HEK293T (cell line): ENCODE measurements around the gene NPLOC4.

Source experiments
- CTCF ChIA-PET: fragments of 350-600 bp; formaldehyde crosslinking; extraction: SDS; loops from one replicate; lab custom pipeline; 2021; ENCODE audit warnings: antibody characterized with exemption, inconsistent platforms; lab: Yijun Ruan, JAX
- POLR2A ChIA-PET: fragments of 350-600 bp; formaldehyde crosslinking; extraction: SDS; loops from one replicate; lab custom pipeline; 2020; ENCODE audit warnings: antibody characterized with exemption, inconsistent platforms; lab: Yijun Ruan, JAX
- DNase-seq: peaks from one replicate; pipeline ENCODE4 v3.0.0; 2012; ENCODE audit warnings: mixed read lengths; ENCODE audit errors: extremely low spot score
- ARNT ChIP-seq: fragments of 450-650 bp; IDR thresholded peaks from 2 replicates; pipeline ENCODE4 v1.6.1; 2017; ENCODE audit warnings: mild to moderate bottlenecking
- BHLHE40 ChIP-seq: fragments of 450-650 bp; IDR thresholded peaks from 2 replicates; pipeline ENCODE4 v1.6.1; 2016; ENCODE audit warnings: mild to moderate bottlenecking, moderate library complexity, borderline replicate concordance
- CTBP1 ChIP-seq: fragments of 450-650 bp; IDR thresholded peaks from 2 replicates; pipeline ENCODE4 v1.6.1; 2016; ENCODE audit warnings: borderline replicate concordance
- ELF4 ChIP-seq: fragments of 450-650 bp; IDR thresholded peaks from 2 replicates; pipeline ENCODE4 v1.6.1; 2017; ENCODE audit warnings: antibody characterized with exemption
- FOXA1 ChIP-seq: fragments of 450-650 bp; IDR thresholded peaks from 2 replicates; pipeline ENCODE4 v1.6.1; 2016; ENCODE audit warnings: mild to moderate bottlenecking
- FOXK2 ChIP-seq: fragments of 450-650 bp; IDR thresholded peaks from 2 replicates; pipeline ENCODE4 v1.6.1; 2016; ENCODE audit warnings: mild to moderate bottlenecking
- FOXM1 ChIP-seq: fragments of 450-650 bp; IDR thresholded peaks from 2 replicates; pipeline ENCODE4 v1.6.1; 2017; ENCODE audit warnings: mild to moderate bottlenecking, borderline replicate concordance
- HDGF ChIP-seq: fragments of 450-650 bp; IDR thresholded peaks from 2 replicates; pipeline ENCODE4 v1.6.1; 2017; ENCODE audit warnings: antibody characterized with exemption, borderline replicate concordance
- L3MBTL2 ChIP-seq: fragments of 450-650 bp; conservative IDR thresholded peaks from 2 replicates; pipeline ENCODE4 v1.6.1; 2016; ENCODE audit warnings: mild to moderate bottlenecking
- LEF1 ChIP-seq: fragments of 450-650 bp; IDR thresholded peaks from 2 replicates; pipeline ENCODE4 v1.6.1; 2017; ENCODE audit warnings: mild to moderate bottlenecking, borderline replicate concordance
- NFRKB ChIP-seq: fragments of 450-650 bp; IDR thresholded peaks from 2 replicates; pipeline ENCODE4 v1.6.1; 2016; ENCODE audit warnings: mild to moderate bottlenecking, moderate library complexity
- SP1 ChIP-seq: fragments of 450-650 bp; IDR thresholded peaks from 2 replicates; pipeline ENCODE4 v1.6.1; 2017
- SUZ12 ChIP-seq: fragments of 450-650 bp; IDR thresholded peaks from 2 replicates; pipeline ENCODE4 v1.6.1; 2016; ENCODE audit warnings: mild to moderate bottlenecking
- TARDBP ChIP-seq: fragments of 450-650 bp; IDR thresholded peaks from 2 replicates; pipeline ENCODE4 v1.6.1; 2016
- ZNF384 ChIP-seq: fragments of 450-650 bp; IDR thresholded peaks from 2 replicates; pipeline ENCODE4 v1.6.1; 2016
- TF ChIP-seq, protein P1 (sequence below): fragments of 450-650 bp; IDR thresholded peaks from 2 replicates; pipeline ENCODE4 v1.6.1; 2016

NPLOC4 gene

GRCh38 chr17:81519284-81520020, 117.5 kb downstream of the NPLOC4 start:
- no peak for DNase-seq
- POLR2A ChIA-PET: interaction anchor here (1.8 kb wide), 1 partner anchor 33 kb away, joined by 6 read pairs; the partner anchor contains the start of gene FAAP100
- CTCF ChIA-PET: no interaction called here
- TF ChIP-seq SP1 (no peak), L3MBTL2 (no peak), CTBP1 (no peak), FOXM1 (no peak), TARDBP (no peak), SUZ12 (no peak), LEF1 (no peak), ELF4 (no peak), NFRKB (no peak), ARNT (no peak), HDGF (no peak), BHLHE40 (no peak), FOXK2 (no peak), FOXA1 (no peak), ZNF384 (no peak)
- TF ChIP-seq, protein P1, sequence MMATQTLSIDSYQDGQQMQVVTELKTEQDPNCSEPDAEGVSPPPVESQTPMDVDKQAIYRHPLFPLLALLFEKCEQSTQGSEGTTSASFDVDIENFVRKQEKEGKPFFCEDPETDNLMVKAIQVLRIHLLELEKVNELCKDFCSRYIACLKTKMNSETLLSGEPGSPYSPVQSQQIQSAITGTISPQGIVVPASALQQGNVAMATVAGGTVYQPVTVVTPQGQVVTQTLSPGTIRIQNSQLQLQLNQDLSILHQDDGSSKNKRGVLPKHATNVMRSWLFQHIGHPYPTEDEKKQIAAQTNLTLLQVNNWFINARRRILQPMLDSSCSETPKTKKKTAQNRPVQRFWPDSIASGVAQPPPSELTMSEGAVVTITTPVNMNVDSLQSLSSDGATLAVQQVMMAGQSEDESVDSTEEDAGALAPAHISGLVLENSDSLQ: no peak

DNA sequence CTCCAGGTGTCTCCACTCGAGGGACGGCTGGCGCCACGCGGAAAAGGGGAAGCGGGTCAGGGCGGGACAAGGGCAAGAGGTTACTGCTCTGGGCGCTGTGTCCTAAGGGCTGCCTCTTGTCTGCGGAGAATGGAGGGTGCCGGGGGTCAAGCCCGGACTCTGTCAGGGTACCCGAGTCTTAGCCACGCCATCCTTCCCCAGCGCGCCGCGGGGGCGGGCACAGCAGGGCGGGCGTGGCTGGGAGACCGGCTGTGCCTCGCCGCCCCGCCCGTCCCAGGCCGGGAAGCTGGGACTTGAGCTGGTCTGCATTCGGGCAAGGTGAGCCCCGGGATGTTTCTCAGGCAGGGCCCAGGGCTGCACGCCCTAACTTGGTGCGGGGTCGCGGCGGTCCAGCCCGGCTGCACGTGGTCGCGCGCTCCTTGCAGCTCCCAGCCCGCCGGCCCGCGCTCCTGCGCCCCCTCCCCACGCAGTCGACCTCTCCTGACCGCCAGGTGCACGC, 118.1 kb downstream of the NPLOC4 start:
- CTCF ChIA-PET: interaction anchor here (1.4 kb wide), 1 partner anchor 34 kb away, joined by 4 read pairs; no protein-coding TSS in a partner anchor

DNA sequence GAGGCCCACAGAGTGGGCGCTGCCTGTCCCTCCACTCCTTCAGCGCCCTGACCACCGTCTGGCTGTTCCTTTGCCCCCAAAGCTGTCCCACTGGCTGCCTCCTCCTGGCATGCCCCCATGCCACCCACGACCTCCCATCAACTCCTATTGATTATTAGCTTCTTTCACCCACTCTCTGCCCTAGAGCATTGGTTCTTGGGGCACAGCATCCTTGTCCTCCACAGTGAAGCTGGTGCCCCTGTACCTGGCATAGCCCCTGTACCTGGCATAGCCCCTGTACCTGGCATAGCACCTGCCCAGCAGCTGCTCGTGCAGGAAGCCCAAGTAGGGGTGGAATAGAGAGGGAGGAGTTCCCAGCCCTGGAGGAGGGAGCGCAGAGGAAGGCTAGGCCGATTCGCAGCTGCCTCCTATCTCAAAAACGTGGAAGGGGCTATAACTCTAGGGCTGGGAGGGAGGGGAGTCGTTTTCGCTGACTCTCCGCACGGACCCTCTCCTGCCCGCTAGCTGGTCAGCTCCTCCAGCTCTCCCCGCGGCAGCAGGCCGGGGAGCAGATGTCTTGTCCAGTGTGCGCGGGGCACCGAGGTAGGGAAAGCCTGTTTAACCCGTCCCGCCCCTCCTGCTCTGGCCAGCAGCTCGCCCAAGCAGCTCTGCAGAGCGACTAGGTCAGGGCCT, 118.7 kb downstream of the NPLOC4 start:
- DNase-seq: no peak
- CTCF ChIA-PET: interaction anchor here (1.4 kb wide), 1 partner anchor 34 kb away, joined by 4 read pairs; no protein-coding TSS in a partner anchor
- TF ChIP-seq L3MBTL2: no peak
- no peak for TF ChIP-seq TARDBP
- TF ChIP-seq BHLHE40: no peak
- TF ChIP-seq FOXM1: no peak
- no peak for TF ChIP-seq CTBP1
- TF ChIP-seq SP1: no peak
- TF ChIP-seq FOXA1: no peak
- no peak for TF ChIP-seq FOXK2
- no peak for TF ChIP-seq ZNF384
- TF ChIP-seq, protein P1: no peak
- no peak for TF ChIP-seq ARNT
- TF ChIP-seq NFRKB: no peak
- no peak for TF ChIP-seq LEF1
- TF ChIP-seq SUZ12: no peak
- POLR2A ChIA-PET: interaction anchor here (1.8 to 7.5 kb wide), 2 partner anchors 28 to 34 kb away, joined by 6 to 66 read pairs; partner anchors contain the start of gene FAAP100

More for the DNA sequence above, 118.1 kb downstream of the NPLOC4 start:
- DNase-seq: no peak
- POLR2A ChIA-PET: interaction anchor here (1.8 kb wide), 1 partner anchor 33 kb away, joined by 6 read pairs; the partner anchor contains the start of gene FAAP100
- TF ChIP-seq ARNT: no peak
- no peak for TF ChIP-seq FOXK2
- TF ChIP-seq CTBP1: no peak
- no peak for TF ChIP-seq BHLHE40
- TF ChIP-seq SUZ12: no peak
- no peak for TF ChIP-seq NFRKB
- TF ChIP-seq, protein P1: no peak
- TF ChIP-seq LEF1: no peak
- TF ChIP-seq TARDBP: no peak
- TF ChIP-seq L3MBTL2: no peak
- TF ChIP-seq FOXA1: no peak
- no peak for TF ChIP-seq ZNF384

GRCh38 chr17:81517339-81518112, 119.4 kb downstream of the NPLOC4 start:
- POLR2A ChIA-PET: interaction anchor here (1.8 to 7.5 kb wide), 2 partner anchors 27 to 35 kb away, joined by 6 to 66 read pairs; partner anchors contain the start of gene FAAP100
- DNase-seq: no peak
- TF ChIP-seq LEF1: no peak
- TF ChIP-seq FOXA1: no peak
- no peak for TF ChIP-seq L3MBTL2
- TF ChIP-seq BHLHE40: no peak
- no peak for TF ChIP-seq ARNT
- no peak for TF ChIP-seq ZNF384
- TF ChIP-seq FOXK2: no peak
- no peak for TF ChIP-seq SP1
- TF ChIP-seq FOXM1: no peak
- TF ChIP-seq CTBP1: no peak
- no peak for TF ChIP-seq ELF4
- TF ChIP-seq NFRKB: no peak
- TF ChIP-seq, protein P1: no peak
- TF ChIP-seq TARDBP: no peak
- TF ChIP-seq SUZ12: no peak
- no peak for TF ChIP-seq HDGF
- CTCF ChIA-PET: interaction anchor here (1.4 kb wide), 1 partner anchor 33 kb away, joined by 4 read pairs; no protein-coding TSS in a partner anchor
